Adrenal gland (tissue), 5 donors: ENCODE data around the gene ATP23.

ENCODE experiments used
- POLR2A ChIP-seq, 2 donors: fragments of 450-650 bp; IDR thresholded peaks; one replicate each; pipeline ENCODE4 v1.6.1; 2017; ENCODE audit warnings: antibody characterized with exemption in 2 of 2, mild to moderate bottlenecking in 2 of 2, moderate library complexity in 1 of 2
- TF ChIP-seq, protein P1 (sequence below), 6 experiments: fragments of 450-650 bp in 4 of 6; fragments of 200-600 bp in 2 of 6; sonication (generic) in 1 of 6; IDR thresholded peaks; 1 replicate in 5 of 6; 2 replicates in 1 of 6; pipeline versions ENCODE4 v1.5.1 to v1.8.0; 2016 to 2021; ENCODE audit warnings: antibody characterized with exemption in 6 of 6, mild to moderate bottlenecking in 2 of 6, moderate library complexity in 1 of 6
- donor health status: DM: no; HTN: no; CAD: no.

DNA sequence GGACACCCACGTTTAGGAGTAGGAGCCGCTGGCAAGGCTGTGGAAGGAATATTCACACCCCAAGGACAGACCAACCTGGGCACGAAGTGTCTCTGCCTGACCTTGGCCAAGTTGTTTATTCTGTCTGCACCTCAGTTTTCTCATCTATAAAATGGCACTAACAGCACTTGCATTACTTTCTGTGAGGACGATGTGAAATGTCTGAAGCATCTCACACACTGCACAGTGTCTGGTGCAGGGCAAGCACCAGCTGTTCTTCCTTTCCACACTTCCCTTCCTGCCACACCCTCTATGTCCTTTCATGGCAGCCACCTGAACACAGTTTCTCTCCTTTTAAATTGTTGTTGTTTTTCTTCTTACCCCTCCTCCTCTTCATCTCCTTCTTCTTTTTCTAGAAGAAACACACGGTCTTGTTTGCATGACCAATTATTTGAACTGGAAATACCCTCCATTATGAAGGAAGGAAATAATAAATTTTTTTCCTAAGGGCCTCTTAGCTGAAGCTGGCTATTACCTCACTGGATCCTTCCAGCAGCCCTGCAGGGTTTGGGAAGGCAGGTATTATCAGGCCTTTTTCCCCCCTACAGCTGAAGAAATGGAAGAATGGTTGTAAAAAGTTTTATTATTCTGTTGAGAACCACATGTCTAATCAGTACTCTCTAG, 42.9 kb upstream of the ATP23 start:
- TF ChIP-seq, protein P1, sequence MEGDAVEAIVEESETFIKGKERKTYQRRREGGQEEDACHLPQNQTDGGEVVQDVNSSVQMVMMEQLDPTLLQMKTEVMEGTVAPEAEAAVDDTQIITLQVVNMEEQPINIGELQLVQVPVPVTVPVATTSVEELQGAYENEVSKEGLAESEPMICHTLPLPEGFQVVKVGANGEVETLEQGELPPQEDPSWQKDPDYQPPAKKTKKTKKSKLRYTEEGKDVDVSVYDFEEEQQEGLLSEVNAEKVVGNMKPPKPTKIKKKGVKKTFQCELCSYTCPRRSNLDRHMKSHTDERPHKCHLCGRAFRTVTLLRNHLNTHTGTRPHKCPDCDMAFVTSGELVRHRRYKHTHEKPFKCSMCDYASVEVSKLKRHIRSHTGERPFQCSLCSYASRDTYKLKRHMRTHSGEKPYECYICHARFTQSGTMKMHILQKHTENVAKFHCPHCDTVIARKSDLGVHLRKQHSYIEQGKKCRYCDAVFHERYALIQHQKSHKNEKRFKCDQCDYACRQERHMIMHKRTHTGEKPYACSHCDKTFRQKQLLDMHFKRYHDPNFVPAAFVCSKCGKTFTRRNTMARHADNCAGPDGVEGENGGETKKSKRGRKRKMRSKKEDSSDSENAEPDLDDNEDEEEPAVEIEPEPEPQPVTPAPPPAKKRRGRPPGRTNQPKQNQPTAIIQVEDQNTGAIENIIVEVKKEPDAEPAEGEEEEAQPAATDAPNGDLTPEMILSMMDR (IDR thresholded peaks at IDR 0.05), result no peak
- TF ChIP-seq POLR2A (IDR thresholded peaks at IDR 0.05), result no peak
